Sigmoid colon (tissue), 7 donors: ENCODE data around the gene FOXP1. TPM values are rescaled to one million over a fixed set of nuclear protein-coding genes. Genes with fewer than 3 reads are reported as not detected.

Experiments
- DNase-seq: peaks from one replicate; pipeline ENCODE4 v3.0.0-alpha.2; 2019
- H3K27ac ChIP-seq, 4 donors: fragments of 200-600 bp; sonication (generic); one replicate each; pipeline ENCODE4 v1.5.1; 2016 to 2019; ENCODE audit warnings: mild to moderate bottlenecking in 1 of 4
- H3K27me3 ChIP-seq, 3 donors: fragments of 200-600 bp; sonication (generic); one replicate each; pipeline ENCODE4 v1.5.1; 2019; ENCODE audit warnings: mild to moderate bottlenecking in 1 of 3
- H3K36me3 ChIP-seq, 4 donors: fragments of 200-600 bp; sonication (generic); one replicate each; pipeline ENCODE4 v1.5.1; 2016 to 2019
- H3K4me1 ChIP-seq, 4 donors: fragments of 200-600 bp; sonication (generic); one replicate each; pipeline ENCODE4 v1.5.1; 2017 to 2019
- H3K4me3 ChIP-seq, 4 donors: fragments of 200-600 bp; sonication (generic); one replicate each; pipeline ENCODE4 v1.5.1; 2017 to 2019; ENCODE audit warnings: mild to moderate bottlenecking in 2 of 4, moderate library complexity in 1 of 4
- H3K9me3 ChIP-seq, 4 donors: fragments of 200-600 bp in 3 of 4; sonication (generic) in 3 of 4; one replicate each; pipeline versions ENCODE4 v1.5.1 to v1.6.1; 2013 to 2019
- EP300 ChIP-seq, 4 donors: sonication (generic); formaldehyde crosslinking; IDR thresholded peaks; one replicate each; pipeline ENCODE4 v1.6.1; 2017; ENCODE audit warnings: antibody characterized with exemption in 4 of 4
- POLR2A ChIP-seq, 2 donors: fragments of 450-650 bp; IDR thresholded peaks; one replicate each; pipeline ENCODE4 v1.6.1; 2016; ENCODE audit warnings: antibody characterized with exemption in 2 of 2, mild to moderate bottlenecking in 2 of 2, moderate library complexity in 2 of 2
- POLR2AphosphoS5 ChIP-seq, 4 donors: sonication (generic); formaldehyde crosslinking; IDR thresholded peaks; one replicate each; pipeline ENCODE4 v1.6.1; 2017; ENCODE audit warnings: antibody characterized with exemption in 4 of 4
- WGBS, 2 donors: extraction: QIAGEN DNeasy Blood & Tissue Kit; methylation state at CpG; one replicate each; pipeline ENCODE4 v1.1.7; 2013; 5-methylcytosine and 5-hydroxymethylcytosine counted together
- intact Hi-C: fragments of 100-400 bp; cut with DNase I; formaldehyde crosslinking; loops from one replicate; pipeline ENCODE4 v1.15.1; 2023
- polyA plus RNA-seq, 3 donors: library from polyadenylated mRNA; stranded (reverse); fragments of 200-250 nt; gene quantifications; one replicate each; pipeline ENCODE4 v1.2.3, GENCODE V29; 2013
- total RNA-seq, 4 donors: library from RNA; depleted of rRNA; stranded (reverse); fragments of >200 nt; gene quantifications; one replicate each; pipeline ENCODE4 v1.1.0, GENCODE V29; 2016
- TF ChIP-seq, protein P1 (sequence below), 4 experiments: fragments of 450-650 bp in 3 of 4; fragments of 200-600 bp in 1 of 4; IDR thresholded peaks; one replicate each; pipeline ENCODE4 v1.5.1; 2016 to 2019; ENCODE audit warnings: antibody characterized with exemption in 4 of 4, mild to moderate bottlenecking in 3 of 4, moderate library complexity in 2 of 4
- donor health status: healthy with polysubstance abuse.
- donor health status: Bipolar disorder and iron deficiency.
- donor health status: healthy.

FOXP1 gene
- total and polyA plus RNA-seq, 7 donors: 13.8 to 232 (median 139) TPM

DNA sequence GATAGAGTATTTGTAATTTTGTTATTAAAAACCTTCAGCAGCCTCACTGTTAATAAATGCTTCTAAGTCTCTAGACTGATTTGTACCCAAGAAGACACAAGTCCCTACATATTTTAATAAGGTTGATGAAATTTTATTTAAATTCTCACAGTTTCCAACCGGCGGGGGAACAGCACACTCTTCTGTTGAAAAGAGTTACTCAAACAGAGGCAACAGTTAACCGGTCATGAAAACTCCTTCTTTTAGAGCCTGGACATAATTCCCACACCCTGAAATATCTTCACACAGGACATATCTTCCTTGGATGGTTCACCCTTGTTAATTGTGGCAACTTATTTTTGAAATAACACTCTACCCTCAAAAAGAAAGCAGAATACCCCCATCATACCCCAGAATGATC lies 278.8 kb downstream of the FOXP1 start:
- H3K27ac ChIP-seq: peak overlapping the region; percentile 83 to 88 (median 84)
- intact Hi-C loops: loop anchor here (5.0 kb wide), 6 partner anchors 57 to 772 kb away; no protein-coding TSS in a partner anchor
- no peaks in the 10 kb centered on the region for H3K9me3 ChIP-seq
- peak overlapping the region; percentile 19 to 48 (median 42) for H3K4me3 ChIP-seq
- peaks cover 0 to 82% (median 44%) of the 10 kb centered on the region in 4 donors for H3K4me1 ChIP-seq
- no peaks in the 10 kb centered on the region for H3K36me3 ChIP-seq
- DNase-seq: no peak
- 15 to 17% methylated on average over 3 of the region's 3 CpGs for WGBS, 2 donors
- no peaks in the 10 kb centered on the region for H3K27me3 ChIP-seq
- TF ChIP-seq POLR2AphosphoS5 (IDR thresholded peaks at IDR 0.05): no peak
- no peak for TF ChIP-seq EP300 (IDR thresholded peaks at IDR 0.05)
- TF ChIP-seq POLR2A (IDR thresholded peaks at IDR 0.05): no peak
- TF ChIP-seq, protein P1, sequence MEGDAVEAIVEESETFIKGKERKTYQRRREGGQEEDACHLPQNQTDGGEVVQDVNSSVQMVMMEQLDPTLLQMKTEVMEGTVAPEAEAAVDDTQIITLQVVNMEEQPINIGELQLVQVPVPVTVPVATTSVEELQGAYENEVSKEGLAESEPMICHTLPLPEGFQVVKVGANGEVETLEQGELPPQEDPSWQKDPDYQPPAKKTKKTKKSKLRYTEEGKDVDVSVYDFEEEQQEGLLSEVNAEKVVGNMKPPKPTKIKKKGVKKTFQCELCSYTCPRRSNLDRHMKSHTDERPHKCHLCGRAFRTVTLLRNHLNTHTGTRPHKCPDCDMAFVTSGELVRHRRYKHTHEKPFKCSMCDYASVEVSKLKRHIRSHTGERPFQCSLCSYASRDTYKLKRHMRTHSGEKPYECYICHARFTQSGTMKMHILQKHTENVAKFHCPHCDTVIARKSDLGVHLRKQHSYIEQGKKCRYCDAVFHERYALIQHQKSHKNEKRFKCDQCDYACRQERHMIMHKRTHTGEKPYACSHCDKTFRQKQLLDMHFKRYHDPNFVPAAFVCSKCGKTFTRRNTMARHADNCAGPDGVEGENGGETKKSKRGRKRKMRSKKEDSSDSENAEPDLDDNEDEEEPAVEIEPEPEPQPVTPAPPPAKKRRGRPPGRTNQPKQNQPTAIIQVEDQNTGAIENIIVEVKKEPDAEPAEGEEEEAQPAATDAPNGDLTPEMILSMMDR (IDR thresholded peaks at IDR 0.05): peak; percentile 19 to 54 (median 39)

DNA sequence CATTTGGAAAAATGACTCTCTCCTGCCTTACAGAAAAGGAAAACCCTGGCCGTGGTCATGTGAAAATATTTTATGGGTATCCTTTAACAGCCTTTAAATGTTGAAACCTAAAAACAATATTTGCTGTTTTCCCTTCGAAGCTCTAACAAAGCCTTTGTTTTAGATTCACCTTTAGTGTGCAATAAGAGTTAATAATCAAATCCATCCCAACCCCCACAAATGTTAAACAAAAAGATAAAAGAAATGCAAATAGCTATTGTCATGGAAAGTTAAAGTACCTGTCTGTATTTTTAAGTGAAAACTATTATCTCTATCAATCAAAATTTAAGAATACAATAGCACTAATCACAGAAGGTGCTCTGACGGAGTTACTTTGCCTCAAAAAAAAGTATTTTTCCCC lies 279.3 kb downstream of the FOXP1 start:
- 19 to 49% methylated on average over 3 of the region's 3 CpGs for WGBS, 2 donors
- intact Hi-C loops: loop anchor here (5.0 kb wide), 4 partner anchors 57 to 772 kb away; no protein-coding TSS in a partner anchor
- Histone ChIP-seq H3K27ac (peak overlapping the region; percentile 83 to 88 (median 84)), H3K9me3 (no peaks in the 10 kb centered on the region), H3K36me3 (no peaks in the 10 kb centered on the region), H3K4me1 (peaks cover 0 to 81% (median 46%) of the 10 kb centered on the region in 4 donors), H3K4me3 (peak overlapping the region in 3 of 4 donors; percentile 41 to 48 (median 44)), H3K27me3 (no peaks in the 10 kb centered on the region)
- DNase-seq: no peak
- TF ChIP-seq EP300 (IDR thresholded peaks at IDR 0.05): no peak
- TF ChIP-seq, protein P1 (IDR thresholded peaks at IDR 0.05): no peak
- no peak for TF ChIP-seq POLR2A (IDR thresholded peaks at IDR 0.05)
- no peak for TF ChIP-seq POLR2AphosphoS5 (IDR thresholded peaks at IDR 0.05)

DNA sequence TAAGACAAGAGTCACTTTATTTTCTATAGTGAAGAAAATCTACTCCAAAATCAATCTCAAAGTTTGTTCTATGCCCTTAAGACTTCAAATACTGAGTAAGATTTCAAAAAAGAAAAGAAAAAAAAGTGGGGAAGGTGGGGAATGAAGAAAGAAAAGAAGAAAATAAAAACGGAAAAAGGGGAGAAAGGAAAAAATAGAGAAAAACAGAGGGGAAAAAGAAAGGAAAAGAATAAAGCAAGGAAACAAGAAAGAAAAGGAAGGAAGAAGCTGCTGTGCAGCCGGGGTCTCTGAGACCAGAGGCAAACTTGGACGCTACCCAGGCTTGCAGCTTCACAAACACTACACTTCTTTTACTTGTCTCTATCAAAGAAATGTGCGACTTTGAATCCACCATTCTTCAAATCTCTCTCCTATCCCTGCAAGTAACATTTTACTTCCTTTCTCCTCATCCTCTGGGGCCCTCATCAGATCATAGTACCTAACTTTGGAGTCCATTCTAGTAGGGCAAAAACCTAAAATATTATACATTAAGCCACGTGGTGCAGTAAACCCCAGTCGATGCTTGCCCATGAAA lies 279.8 kb downstream of the FOXP1 start:
- intact Hi-C loops: loop anchor here (5.0 kb wide), 4 partner anchors 56 to 771 kb away; no protein-coding TSS in a partner anchor
- Histone ChIP-seq H3K4me3 (peak overlapping the region in 3 of 4 donors; percentile 41 to 48 (median 44)), H3K27ac (peak overlapping the region; percentile 83 to 88 (median 84)), H3K36me3 (no peaks in the 10 kb centered on the region), H3K27me3 (no peaks in the 10 kb centered on the region), H3K4me1 (peaks cover 0 to 76% (median 46%) of the 10 kb centered on the region in 4 donors), H3K9me3 (no peaks in the 10 kb centered on the region)
- WGBS, 2 donors: 26 to 35% methylated on average over 6 of the region's 6 CpGs
- DNase-seq: no peak
- TF ChIP-seq POLR2A (IDR thresholded peaks at IDR 0.05): no peak
- TF ChIP-seq POLR2AphosphoS5 (IDR thresholded peaks at IDR 0.05): no peak
- no peak for TF ChIP-seq EP300 (IDR thresholded peaks at IDR 0.05)
- TF ChIP-seq, protein P1 (IDR thresholded peaks at IDR 0.05): no peak

DNA sequence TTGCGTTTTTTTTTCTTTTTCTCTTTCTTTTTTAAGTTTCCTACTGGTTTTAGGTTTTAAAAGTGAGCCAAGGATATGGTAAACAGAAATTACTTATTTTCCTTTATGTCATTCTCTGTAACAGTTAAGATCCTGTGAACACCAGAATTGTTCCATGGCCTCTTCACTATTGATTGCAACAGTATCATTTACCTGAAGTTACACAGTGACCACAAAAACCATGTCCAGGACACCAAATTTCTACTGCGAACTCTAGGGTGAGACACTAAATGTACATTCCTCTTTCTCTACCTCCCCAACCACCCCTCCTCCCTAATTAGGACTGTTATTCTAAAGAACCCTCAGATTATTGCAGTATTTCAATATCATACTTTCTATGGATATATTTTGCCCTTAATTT lies 280.9 kb downstream of the FOXP1 start:
- Histone ChIP-seq H3K9me3 (no peaks in the 10 kb centered on the region), H3K27me3 (no peaks in the 10 kb centered on the region), H3K4me1 (peaks cover 0 to 72% (median 46%) of the 10 kb centered on the region in 4 donors), H3K36me3 (no peaks in the 10 kb centered on the region), H3K27ac (peak overlapping the region; percentile 24 to 88 (median 84)), H3K4me3 (no peak overlapping the region)
- no peak for DNase-seq
- TF ChIP-seq, protein P1 (IDR thresholded peaks at IDR 0.05): no peak
- TF ChIP-seq POLR2A (IDR thresholded peaks at IDR 0.05) (no peak), POLR2AphosphoS5 (IDR thresholded peaks at IDR 0.05) (no peak), EP300 (IDR thresholded peaks at IDR 0.05) (no peak)
- intact Hi-C loops: loop anchor here (5.0 kb wide), 4 partner anchors 55 to 770 kb away; no protein-coding TSS in a partner anchor
- 73 to 90% methylated on average over 2 of the region's 2 CpGs for WGBS, 2 donors
